PC-3 (cell line): ENCODE measurements around the gene TOMM20.

Experiments
- CTCF ChIP-seq: fragments of 300-600 bp; sonication (generic); conservative IDR thresholded peaks from 2 replicates; pipeline ENCODE4 v1.5.1; 2017; ENCODE audit warnings: antibody characterized with exemption, low read depth, mild to moderate bottlenecking, low read length
- EZH2 ChIP-seq: fragments of 300-600 bp; sonication (generic); IDR thresholded peaks from one replicate; pipeline ENCODE4 v1.6.1; 2017; ENCODE audit warnings: antibody characterized with exemption, mild to moderate bottlenecking, low read length; ENCODE audit not compliant: unreplicated experiment

GRCh38 chr1:235152235-235152634 is 23.6 kb upstream of the TOMM20 start:
- TF ChIP-seq CTCF (no peak), EZH2 (no peak)
